GM18499 (cell line): Measurements from ENCODE around the gene PRSS53.
"Not testable (repeated sequence)": the region's sequence is repeated elsewhere in the genome, so short reads cannot be mapped to it uniquely, and the experiment has no call there.

Experiments used
- ATAC-seq: cut with Tn5 transposase; IDR thresholded peaks from one replicate; pipeline ENCODE4 v1.9.1; 2021; ENCODE audit warnings: moderate number of reproducible peaks; ENCODE audit not compliant: insufficient read depth, unreplicated experiment

PRSS53 gene

GRCh38 chr16:31118223-31119155 lies 29.7 kb upstream of the PRSS53 start:
- no peak for ATAC-seq

GRCh38 chr16:31117384-31118222 lies 28.9 kb upstream of the PRSS53 start, which contains the start of gene KAT8:
TSS of gene KAT8 (plus strand) at chr16:31117664. CDS start at chr16:31117682, 18 bp downstream.
- ATAC-seq = peak; percentile 60

- no peak for ATAC-seq
These were observed 25.7 kb upstream of the PRSS53 start for GRCh38 chr16:31114468-31114867.

GRCh38 chr16:31113121-31114120 lies 24.7 kb upstream of the PRSS53 start:
- no peak for ATAC-seq

GRCh38 chr16:31112711-31113110 lies 24.0 kb upstream of the PRSS53 start:
- ATAC-seq = no peak

GRCh38 chr16:31111881-31112466 lies 23.2 kb upstream of the PRSS53 start:
- ATAC-seq = no peak

GRCh38 chr16:31110106-31111034 lies 21.6 kb upstream of the PRSS53 start:
- ATAC-seq = no peak

GRCh38 chr16:31109622-31110021 lies 20.9 kb upstream of the PRSS53 start:
- ATAC-seq = no peak

GRCh38 chr16:31108794-31109558 lies 20.2 kb upstream of the PRSS53 start:
- no peak for ATAC-seq

GRCh38 chr16:31108035-31108793 lies 19.5 kb upstream of the PRSS53 start, which contains the start of gene BCKDK:
TSS of gene BCKDK (plus strand) at chr16:31108386. CDS start at chr16:31109224, 838 bp downstream.
- peak; percentile 41 for ATAC-seq

- no peak for ATAC-seq
These were observed 18.7 kb upstream of the PRSS53 start for GRCh38 chr16:31107465-31107867.

- no peak for ATAC-seq
These were observed 18.0 kb upstream of the PRSS53 start for GRCh38 chr16:31106509-31107464.

- ATAC-seq = no peak
These were observed 17.0 kb upstream of the PRSS53 start for GRCh38 chr16:31105677-31106213.

- ATAC-seq = not testable (repeated sequence)
These were observed 12.3 kb upstream of the PRSS53 start for GRCh38 chr16:31100876-31101641.
